Measurements from ENCODE around the gene UBAC2.

The UBAC2 gene

GRCh38 chr13:99214731-99215130 is 14.1 kb downstream of the UBAC2 start:
- TF ChIP-seq FOXK2 (IDR thresholded peaks at IDR 0.05) (no peak), ARNT (IDR thresholded peaks at IDR 0.05) (no peak), L3MBTL2 (conservative IDR thresholded peaks at IDR 0.05) (no peak), FOXA1 (IDR thresholded peaks at IDR 0.05) (no peak), BHLHE40 (IDR thresholded peaks at IDR 0.05; ENCODE audit: borderline replicate concordance) (no peak), NFRKB (IDR thresholded peaks at IDR 0.05) (no peak), SP1 (IDR thresholded peaks at IDR 0.05) (no peak), SUZ12 (IDR thresholded peaks at IDR 0.05) (no peak), PKNOX1 (IDR thresholded peaks at IDR 0.05) (no peak), LEF1 (IDR thresholded peaks at IDR 0.05; ENCODE audit: borderline replicate concordance) (no peak), FOXM1 (IDR thresholded peaks at IDR 0.05; ENCODE audit: borderline replicate concordance) (no peak), ELF4 (IDR thresholded peaks at IDR 0.05) (no peak), ZNF384 (IDR thresholded peaks at IDR 0.05) (no peak), CTBP1 (IDR thresholded peaks at IDR 0.05; ENCODE audit: borderline replicate concordance) (no peak), HDGF (IDR thresholded peaks at IDR 0.05; ENCODE audit: borderline replicate concordance) (no peak)
- CTCF ChIA-PET, result no interaction called here
- no peak for DNase-seq (ENCODE audit: extremely low spot score)
- POLR2A ChIA-PET, result no interaction called here

DNA sequence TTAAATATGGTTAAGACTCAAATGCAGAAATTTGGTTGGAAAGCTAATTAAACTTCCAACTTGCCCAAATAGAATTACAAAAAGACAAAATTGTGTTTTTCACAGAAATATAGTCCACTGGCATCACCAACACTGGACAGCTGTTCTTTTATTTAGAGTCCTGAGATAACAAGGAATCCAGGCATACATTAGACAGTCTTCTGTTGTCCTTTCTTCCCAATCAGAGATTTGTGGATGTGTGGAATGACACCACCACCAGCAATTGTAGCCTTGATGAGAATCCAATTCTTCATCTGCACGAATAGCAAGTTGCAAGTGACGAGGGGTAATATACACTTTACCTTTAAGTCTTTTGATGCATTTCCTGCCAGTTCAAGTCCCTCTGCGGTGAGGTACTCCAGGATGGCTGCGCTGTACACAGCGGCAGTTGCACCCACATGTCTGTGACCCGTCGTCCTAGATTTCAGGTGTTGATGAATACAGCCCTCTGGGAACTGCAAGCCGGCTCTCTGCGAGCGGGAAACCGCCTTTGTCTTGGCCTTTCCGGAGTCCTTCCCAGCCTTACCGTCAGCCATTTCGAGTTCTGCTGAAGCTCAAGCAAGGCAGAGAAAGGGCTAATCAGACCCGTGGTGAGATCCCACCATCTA is 14.7 kb downstream of the UBAC2 start:
- TF ChIP-seq SUZ12 (IDR thresholded peaks at IDR 0.05) (no peak), FOXK2 (IDR thresholded peaks at IDR 0.05) (no peak), BHLHE40 (IDR thresholded peaks at IDR 0.05; ENCODE audit: borderline replicate concordance) (no peak), ELF4 (IDR thresholded peaks at IDR 0.05) (no peak), FOXA1 (IDR thresholded peaks at IDR 0.05) (no peak), PKNOX1 (IDR thresholded peaks at IDR 0.05) (no peak), LEF1 (IDR thresholded peaks at IDR 0.05; ENCODE audit: borderline replicate concordance) (no peak), HDGF (IDR thresholded peaks at IDR 0.05; ENCODE audit: borderline replicate concordance) (no peak), SP1 (IDR thresholded peaks at IDR 0.05) (no peak), L3MBTL2 (conservative IDR thresholded peaks at IDR 0.05) (no peak), NFRKB (IDR thresholded peaks at IDR 0.05) (no peak)
- DNase-seq (ENCODE audit: extremely low spot score), result no peak
- CTCF ChIA-PET, result no interaction called here
- POLR2A ChIA-PET, result no interaction called here

DNA sequence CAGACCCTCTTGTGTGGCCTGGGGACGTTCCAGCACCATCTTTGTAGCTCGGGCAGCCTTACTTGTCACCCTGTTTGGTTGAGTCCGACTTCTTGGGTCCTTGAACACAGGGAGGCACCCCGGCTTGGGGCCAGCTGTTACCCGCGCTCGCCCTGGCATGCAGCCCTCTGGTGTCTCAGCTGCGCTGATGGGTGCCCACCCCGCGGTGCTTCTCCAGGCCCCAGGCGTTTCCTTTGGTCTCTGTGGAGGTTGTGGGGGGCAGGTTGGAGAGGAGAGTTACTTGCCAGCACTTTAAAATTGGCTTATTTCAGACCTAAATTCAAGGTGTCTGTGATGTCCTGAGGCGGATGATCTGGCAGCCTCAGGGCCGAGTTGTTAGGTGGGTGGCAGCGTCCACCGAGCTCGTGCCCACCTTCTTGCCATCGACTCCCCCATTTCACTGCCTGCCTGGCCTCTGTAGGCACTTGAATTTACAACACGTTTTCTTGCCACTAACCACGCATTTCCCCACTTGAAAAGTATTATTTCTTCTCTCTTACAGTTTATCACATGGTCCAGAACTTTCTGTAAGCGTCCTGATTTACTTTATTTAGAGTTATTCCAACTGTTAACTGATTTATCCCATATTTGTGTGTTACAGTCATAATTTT is 16.9 kb downstream of the UBAC2 start:
- ChIA-PET POLR2A (no interaction called here), CTCF (interaction anchor here (1.8 kb wide), 1 partner anchor 16 kb away, joined by 4 read pairs; no protein-coding TSS in a partner anchor)
- TF ChIP-seq HDGF (IDR thresholded peaks at IDR 0.05; ENCODE audit: borderline replicate concordance), result no peak
- TF ChIP-seq CTBP1 (IDR thresholded peaks at IDR 0.05; ENCODE audit: borderline replicate concordance), result no peak
- no peak for TF ChIP-seq TARDBP (IDR thresholded peaks at IDR 0.05)
- no peak for TF ChIP-seq BHLHE40 (IDR thresholded peaks at IDR 0.05; ENCODE audit: borderline replicate concordance)
- no peak for TF ChIP-seq FOXK2 (IDR thresholded peaks at IDR 0.05)
- TF ChIP-seq ZNF384 (IDR thresholded peaks at IDR 0.05), result no peak
- no peak for TF ChIP-seq ELF4 (IDR thresholded peaks at IDR 0.05)
- no peak for TF ChIP-seq ARNT (IDR thresholded peaks at IDR 0.05)
- no peak for TF ChIP-seq FOXM1 (IDR thresholded peaks at IDR 0.05; ENCODE audit: borderline replicate concordance)
- no peak for TF ChIP-seq SUZ12 (IDR thresholded peaks at IDR 0.05)
- TF ChIP-seq SP1 (IDR thresholded peaks at IDR 0.05), result no peak
- TF ChIP-seq L3MBTL2 (conservative IDR thresholded peaks at IDR 0.05), result no peak
- TF ChIP-seq FOXA1 (IDR thresholded peaks at IDR 0.05), result no peak
- no peak for TF ChIP-seq PKNOX1 (IDR thresholded peaks at IDR 0.05)
- TF ChIP-seq LEF1 (IDR thresholded peaks at IDR 0.05; ENCODE audit: borderline replicate concordance), result no peak
- TF ChIP-seq NFRKB (IDR thresholded peaks at IDR 0.05), result no peak
- no peak for DNase-seq (ENCODE audit: extremely low spot score)

- ChIA-PET POLR2A (interaction anchor here (1.0 kb wide), 1 partner anchor 18 kb away, joined by 5 read pairs; the partner anchor contains the start of gene UBAC2), CTCF (interaction anchor here (1.8 kb wide), 1 partner anchor 17 kb away, joined by 4 read pairs; no protein-coding TSS in a partner anchor)
- TF ChIP-seq LEF1 (IDR thresholded peaks at IDR 0.05; ENCODE audit: borderline replicate concordance), result no peak
- no peak for TF ChIP-seq NFRKB (IDR thresholded peaks at IDR 0.05)
- no peak for TF ChIP-seq FOXK2 (IDR thresholded peaks at IDR 0.05)
These were observed 17.5 kb downstream of the UBAC2 start for GRCh38 chr13:99218126-99218525.

DNA sequence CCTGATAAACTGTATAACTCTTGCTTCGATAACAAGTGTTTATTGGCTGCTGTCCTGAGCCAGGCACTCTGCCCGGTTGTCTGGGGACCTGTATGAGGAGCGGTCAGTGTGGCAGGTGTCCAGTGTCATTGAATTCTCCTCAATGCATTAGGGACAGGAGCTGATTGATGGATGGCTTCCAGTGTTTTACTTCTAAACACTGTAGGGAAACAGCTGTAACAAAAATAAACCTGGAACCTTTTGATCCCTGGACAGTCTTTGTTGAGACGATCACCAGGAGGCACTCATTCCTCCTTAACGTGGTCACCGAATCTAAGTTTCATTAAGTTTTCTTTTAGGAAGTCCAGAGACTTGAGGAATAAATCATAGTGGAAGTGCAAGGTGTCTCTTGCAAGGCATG is 17.9 kb downstream of the UBAC2 start:
- TF ChIP-seq PKNOX1 (IDR thresholded peaks at IDR 0.05) (peak; percentile 61), FOXM1 (IDR thresholded peaks at IDR 0.05; ENCODE audit: borderline replicate concordance) (no peak)
- DNase-seq (ENCODE audit: extremely low spot score), result no peak
- ChIA-PET POLR2A (interaction anchor here (1.0 kb wide), 1 partner anchor 18 kb away, joined by 5 read pairs; the partner anchor contains the start of gene UBAC2), CTCF (interaction anchor here (1.8 kb wide), 1 partner anchor 17 kb away, joined by 4 read pairs; no protein-coding TSS in a partner anchor)

More at GRCh38 chr13:99218126-99218525, 17.5 kb downstream of the UBAC2 start:
- DNase-seq (ENCODE audit: extremely low spot score), result no peak
